ENCODE results near the gene MED13L. TPM values are rescaled to one million over a fixed set of nuclear protein-coding genes. Genes with fewer than 3 reads are reported as not detected.

Gene MED13L
- polyA plus RNA-seq, 1 donor (not counting 4 experiments of a cell fraction or from before 2014, with no cell fraction given): 31.7 TPM

- H3K27me3 ChIP-seq (ENCODE audit: control insufficient read depth, extremely low read depth, insufficient read depth, low read length): no peaks in the 10 kb centered on the region
- H4K20me1 ChIP-seq (ENCODE audit: control insufficient read depth, extremely low read depth, insufficient read depth, low read length): peaks cover 24% of the 10 kb centered on the region
- peaks cover 52% of the 10 kb centered on the region for H3K4me1 ChIP-seq (ENCODE audit: control insufficient read depth, extremely low read depth, insufficient read depth, low read length)
- H3K79me2 ChIP-seq (ENCODE audit: control insufficient read depth, insufficient read depth, low read length): peaks cover 97% of the 10 kb centered on the region
- dilution Hi-C loops (cut with MboI; ENCODE audit: extremely low pct_ligation_motif_present, low sequenced_read_pairs): no loop called here
- TF ChIP-seq CTCF (optimal IDR thresholded peaks at IDR 0.05 in 1 of 3, IDR thresholded peaks at IDR 0.05 in 1 of 3, conservative IDR thresholded peaks at IDR 0.05 in 1 of 3; ENCODE audit: extremely low read depth in 1 of 3, insufficient read depth in 2 of 3, low read length in 3 of 3) (no peak), EZH2 (IDR thresholded peaks at IDR 0.05; ENCODE audit: low read length) (no peak)
- H2AFZ ChIP-seq (ENCODE audit: control insufficient read depth, low read length): no peak overlapping the region
- no peak for FAIRE-seq
- H3K4me2 ChIP-seq (ENCODE audit: control insufficient read depth, extremely low read depth, insufficient read depth, low read depth, low read length): peak overlapping the region; percentile 63
- H3K9me3 ChIP-seq (ENCODE audit: control insufficient read depth, low read depth, low read length): no peaks in the 10 kb centered on the region
- H3K9ac ChIP-seq (ENCODE audit: control insufficient read depth, extremely low read depth, insufficient read depth, low read length): no peak overlapping the region
- no peak overlapping the region for H3K27ac ChIP-seq (ENCODE audit: control insufficient read depth, insufficient read depth, low read length)
- DNase-seq (ENCODE audit: low read depth, low spot score): no peak
- peak overlapping the region in 1 of 3 experiments; percentile 21 for H3K4me3 ChIP-seq (ENCODE audit: control insufficient read depth in 2 of 3, extremely low read depth in 1 of 3, insufficient read depth in 2 of 3, low read depth in 1 of 3, low read length in 3 of 3)
- H3K9me1 ChIP-seq (ENCODE audit: control insufficient read depth, extremely low read depth, insufficient read depth, low read length): peaks cover 15% of the 10 kb centered on the region
- no peaks in the 10 kb centered on the region for H3K36me3 ChIP-seq (ENCODE audit: control insufficient read depth in 2 of 2, extremely low read depth in 1 of 2, insufficient read depth in 2 of 2, low read length in 2 of 2)
Measured at GRCh38 chr12:116263844-116264243, 13.6 kb downstream of the MED13L start.

- Histone ChIP-seq H3K27me3 (ENCODE audit: control insufficient read depth, extremely low read depth, insufficient read depth, low read length) (no peaks in the 10 kb centered on the region), H3K36me3 (ENCODE audit: control insufficient read depth in 2 of 2, extremely low read depth in 1 of 2, insufficient read depth in 2 of 2, low read length in 2 of 2) (no peaks in the 10 kb centered on the region), H3K9ac (ENCODE audit: control insufficient read depth, extremely low read depth, insufficient read depth, low read length) (no peak overlapping the region), H3K4me3 (ENCODE audit: control insufficient read depth in 2 of 3, extremely low read depth in 1 of 3, insufficient read depth in 2 of 3, low read depth in 1 of 3, low read length in 3 of 3) (peak overlapping the region in 1 of 3 experiments; percentile 21), H3K79me2 (ENCODE audit: control insufficient read depth, insufficient read depth, low read length) (peaks cover 97% of the 10 kb centered on the region), H3K27ac (ENCODE audit: control insufficient read depth, insufficient read depth, low read length) (no peak overlapping the region), H2AFZ (ENCODE audit: control insufficient read depth, low read length) (no peak overlapping the region), H4K20me1 (ENCODE audit: control insufficient read depth, extremely low read depth, insufficient read depth, low read length) (peaks cover 23% of the 10 kb centered on the region), H3K4me2 (ENCODE audit: control insufficient read depth, extremely low read depth, insufficient read depth, low read depth, low read length) (peak overlapping the region; percentile 63), H3K9me1 (ENCODE audit: control insufficient read depth, extremely low read depth, insufficient read depth, low read length) (peaks cover 15% of the 10 kb centered on the region), H3K9me3 (ENCODE audit: control insufficient read depth, low read depth, low read length) (no peaks in the 10 kb centered on the region), H3K4me1 (ENCODE audit: control insufficient read depth, extremely low read depth, insufficient read depth, low read length) (peaks cover 52% of the 10 kb centered on the region)
- FAIRE-seq (no peak), DNase-seq (ENCODE audit: low read depth, low spot score) (no peak)
- dilution Hi-C loops (cut with MboI; ENCODE audit: extremely low pct_ligation_motif_present, low sequenced_read_pairs): no loop called here
- TF ChIP-seq EZH2 (IDR thresholded peaks at IDR 0.05; ENCODE audit: low read length) (no peak), CTCF (optimal IDR thresholded peaks at IDR 0.05 in 1 of 3, IDR thresholded peaks at IDR 0.05 in 1 of 3, conservative IDR thresholded peaks at IDR 0.05 in 1 of 3; ENCODE audit: extremely low read depth in 1 of 3, insufficient read depth in 2 of 3, low read length in 3 of 3) (no peak)
Measured at GRCh38 chr12:116263431-116263830, 14.1 kb downstream of the MED13L start.

Data from keratinocyte (primary cell).